Tibial artery (tissue), 4 donors: Measurements from ENCODE around the gene FASN.
"Not testable (repeated sequence)": the region's sequence is repeated elsewhere in the genome, so short reads cannot be mapped to it uniquely, and the experiment has no call there.

ENCODE experiments used
- DNase-seq, 2 donors: peaks; one replicate each; pipeline ENCODE4 v3.0.0-alpha.2; 2019
- H3K27ac ChIP-seq, 2 donors: fragments of 200-600 bp; sonication (generic) in 1 of 2; 1 replicate in 1 of 2; 2 replicates in 1 of 2; pipeline ENCODE4 v1.5.1; 2018 to 2019; ENCODE audit warnings: mild to moderate bottlenecking in 1 of 2
- H3K27me3 ChIP-seq, 2 donors: fragments of 200-600 bp; sonication (generic) in 1 of 2; one replicate each; pipeline versions ENCODE4 v1.5.1 to v1.6.0; 2016 to 2019
- H3K36me3 ChIP-seq, 3 donors: fragments of 200-600 bp; sonication (generic) in 2 of 3; one replicate each; pipeline ENCODE4 v1.5.1; 2016 to 2019; ENCODE audit warnings: mild to moderate bottlenecking in 2 of 3
- H3K4me1 ChIP-seq, 4 donors: fragments of 200-600 bp; sonication (generic) in 2 of 4; 1 replicate in 3 of 4; 2 replicates in 1 of 4; pipeline ENCODE4 v1.5.1; 2016 to 2019
- H3K4me3 ChIP-seq, 2 donors: fragments of 200-600 bp; sonication (generic) in 1 of 2; 1 replicate in 1 of 2; 2 replicates in 1 of 2; pipeline ENCODE4 v1.5.1; 2018 to 2019; ENCODE audit warnings: mild to moderate bottlenecking in 2 of 2
- H3K9me3 ChIP-seq, 3 donors: fragments of 200-600 bp; sonication (generic) in 1 of 3; one replicate each; pipeline ENCODE4 v1.5.1; 2016 to 2019
- intact Hi-C: fragments of 100-400 bp; cut with DNase I; formaldehyde crosslinking; loops from one replicate; pipeline ENCODE4 v1.15.0; 2023; ENCODE audit warnings: low total_unique reads
- TF ChIP-seq, protein P1 (sequence below), 2 experiments: fragments of 200-600 bp in 1 of 2; fragments of 450-650 bp in 1 of 2; IDR thresholded peaks; one replicate each; pipeline ENCODE4 v1.5.1; 2017 to 2019; ENCODE audit warnings: antibody characterized with exemption in 2 of 2, mild to moderate bottlenecking in 1 of 2, moderate library complexity in 1 of 2

The FASN gene

DNA sequence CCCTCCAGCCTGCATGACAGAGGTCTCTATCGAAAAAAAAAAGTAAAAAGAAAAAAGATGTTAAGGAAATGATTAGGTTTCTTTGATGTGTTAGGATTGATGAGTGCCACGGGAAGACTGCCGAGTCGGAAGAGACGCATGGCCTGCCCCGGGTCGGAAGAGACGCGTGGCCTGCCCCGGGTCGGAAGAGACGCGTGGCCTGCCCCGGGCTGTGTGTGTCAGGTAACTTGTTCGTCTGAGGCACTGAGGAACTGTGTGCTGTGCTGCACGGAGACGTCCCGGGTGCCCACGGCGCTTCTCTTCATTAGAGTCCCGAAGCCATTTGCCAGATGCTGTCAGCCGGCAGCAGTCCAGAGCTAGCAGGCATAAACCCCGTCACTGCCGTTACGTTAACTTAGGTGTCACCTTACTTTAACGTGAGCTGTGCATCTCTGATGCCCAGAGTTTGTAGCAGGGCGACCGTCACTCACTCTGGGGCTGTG is 40.5 kb upstream of the FASN start:
- H3K27ac ChIP-seq = no peak overlapping the region
- no peak overlapping the region for H3K4me3 ChIP-seq
- H3K36me3 ChIP-seq = peaks cover 0 to 6% (median 5%) of the 10 kb centered on the region in 3 donors
- TF ChIP-seq, protein P1, sequence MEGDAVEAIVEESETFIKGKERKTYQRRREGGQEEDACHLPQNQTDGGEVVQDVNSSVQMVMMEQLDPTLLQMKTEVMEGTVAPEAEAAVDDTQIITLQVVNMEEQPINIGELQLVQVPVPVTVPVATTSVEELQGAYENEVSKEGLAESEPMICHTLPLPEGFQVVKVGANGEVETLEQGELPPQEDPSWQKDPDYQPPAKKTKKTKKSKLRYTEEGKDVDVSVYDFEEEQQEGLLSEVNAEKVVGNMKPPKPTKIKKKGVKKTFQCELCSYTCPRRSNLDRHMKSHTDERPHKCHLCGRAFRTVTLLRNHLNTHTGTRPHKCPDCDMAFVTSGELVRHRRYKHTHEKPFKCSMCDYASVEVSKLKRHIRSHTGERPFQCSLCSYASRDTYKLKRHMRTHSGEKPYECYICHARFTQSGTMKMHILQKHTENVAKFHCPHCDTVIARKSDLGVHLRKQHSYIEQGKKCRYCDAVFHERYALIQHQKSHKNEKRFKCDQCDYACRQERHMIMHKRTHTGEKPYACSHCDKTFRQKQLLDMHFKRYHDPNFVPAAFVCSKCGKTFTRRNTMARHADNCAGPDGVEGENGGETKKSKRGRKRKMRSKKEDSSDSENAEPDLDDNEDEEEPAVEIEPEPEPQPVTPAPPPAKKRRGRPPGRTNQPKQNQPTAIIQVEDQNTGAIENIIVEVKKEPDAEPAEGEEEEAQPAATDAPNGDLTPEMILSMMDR (IDR thresholded peaks at IDR 0.05) = no peak
- intact Hi-C loops = no loop called here
- no peaks in the 10 kb centered on the region for H3K4me1 ChIP-seq
- H3K27me3 ChIP-seq = no peaks in the 10 kb centered on the region
- H3K9me3 ChIP-seq = no peaks in the 10 kb centered on the region
- DNase-seq = no peak

DNA sequence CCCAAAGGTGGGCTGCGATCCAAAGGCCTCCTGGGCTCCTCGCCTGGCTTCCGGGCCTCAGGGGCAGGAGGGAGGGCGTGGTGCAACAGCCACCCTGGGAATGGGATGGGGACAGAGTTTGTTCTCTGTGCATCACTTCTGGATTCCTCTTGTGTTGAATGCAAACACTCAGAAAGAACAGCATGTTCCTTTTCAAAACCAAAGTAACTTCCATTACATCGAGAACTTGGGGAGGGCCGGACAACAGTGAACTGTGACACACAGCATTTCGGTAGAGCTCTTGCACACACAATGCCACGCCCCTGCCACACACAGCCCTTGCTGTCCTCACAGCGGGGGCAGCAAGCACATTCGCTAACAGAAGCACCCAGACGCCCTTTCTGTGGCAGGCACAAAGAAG is 36.1 kb upstream of the FASN start:
- no peak overlapping the region for H3K27ac ChIP-seq
- TF ChIP-seq, protein P1 (IDR thresholded peaks at IDR 0.05) = no peak
- no peaks in the 10 kb centered on the region for H3K4me1 ChIP-seq
- no peaks in the 10 kb centered on the region for H3K27me3 ChIP-seq
- intact Hi-C loops = no loop called here
- no peaks in the 10 kb centered on the region for H3K9me3 ChIP-seq
- H3K4me3 ChIP-seq = no peak overlapping the region
- peaks cover 0 to 6% (median 5%) of the 10 kb centered on the region in 3 donors for H3K36me3 ChIP-seq
- no peak for DNase-seq

GRCh38 chr17:82133166-82133953 is 35.3 kb upstream of the FASN start:
- DNase-seq = not testable (repeated sequence)

GRCh38 chr17:82129095-82129494 is 31.1 kb upstream of the FASN start:
- TF ChIP-seq, protein P1 (IDR thresholded peaks at IDR 0.05) = no peak
- intact Hi-C loops = no loop called here
- Histone ChIP-seq H3K9me3 (no peaks in the 10 kb centered on the region), H3K4me3 (no peak overlapping the region), H3K36me3 (peaks cover 0 to 39% (median 12%) of the 10 kb centered on the region in 3 donors), H3K27me3 (no peaks in the 10 kb centered on the region), H3K4me1 (no peaks in the 10 kb centered on the region), H3K27ac (no peak overlapping the region)
- DNase-seq = no peak

More at GRCh38 chr17:82133166-82133953, 35.3 kb upstream of the FASN start:
- H3K4me3 ChIP-seq, H3K9me3 ChIP-seq, H3K27me3 ChIP-seq, H3K4me1 ChIP-seq, intact Hi-C loops, H3K27ac ChIP-seq, H3K36me3 ChIP-seq: not testable (repeated sequence)

DNA sequence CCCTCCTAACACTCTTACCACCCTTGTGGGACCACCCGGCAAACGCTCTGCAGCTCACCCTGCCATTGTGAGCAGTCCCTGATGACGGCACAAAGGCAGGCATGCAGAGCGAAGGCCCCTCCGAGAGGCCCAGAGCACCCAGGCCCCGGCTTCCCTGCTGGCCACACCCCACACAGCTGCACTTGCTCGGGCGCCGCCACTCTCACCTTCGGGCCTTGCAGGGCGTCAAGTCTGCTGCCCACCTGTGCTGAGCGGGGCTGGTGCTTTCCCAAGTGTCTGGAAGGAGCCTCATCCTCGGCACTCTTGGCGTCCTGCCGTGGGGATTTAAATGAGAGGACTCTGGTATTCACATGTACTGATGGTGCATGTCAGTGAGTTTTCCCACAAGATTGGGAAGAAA is 30.3 kb upstream of the FASN start:
- no peaks in the 10 kb centered on the region for H3K9me3 ChIP-seq
- TF ChIP-seq, protein P1 (IDR thresholded peaks at IDR 0.05) = no peak
- DNase-seq = no peak
- no peaks in the 10 kb centered on the region for H3K4me1 ChIP-seq
- intact Hi-C loops = no loop called here
- H3K36me3 ChIP-seq = peaks cover 0 to 39% (median 12%) of the 10 kb centered on the region in 3 donors
- H3K27ac ChIP-seq = no peak overlapping the region
- no peaks in the 10 kb centered on the region for H3K27me3 ChIP-seq
- no peak overlapping the region for H3K4me3 ChIP-seq

- intact Hi-C loops = no loop called here
- Histone ChIP-seq H3K4me1 (no peaks in the 10 kb centered on the region), H3K9me3 (no peaks in the 10 kb centered on the region), H3K4me3 (no peak overlapping the region), H3K27ac (no peak overlapping the region), H3K27me3 (no peaks in the 10 kb centered on the region), H3K36me3 (peaks cover 0 to 39% (median 12%) of the 10 kb centered on the region in 3 donors)
- TF ChIP-seq, protein P1 (IDR thresholded peaks at IDR 0.05) = no peak
- no peak for DNase-seq
Measured at GRCh38 chr17:82127704-82128103, 29.7 kb upstream of the FASN start.
